CD4-positive, alpha-beta T cell (primary cell): ENCODE results near the gene AHCYL1. TPM values are rescaled to one million over a fixed set of nuclear protein-coding genes. Genes with fewer than 3 reads are reported as not detected.

ENCODE experiments used
- ATAC-seq: fragments of 200-7000 bp; cut with Tn5 transposase; one replicate; pipeline ENCODE4 v1.10.0; 2022; ENCODE audit warnings: mild to moderate bottlenecking; ENCODE audit not compliant: poor library complexity
- CTCF ChIA-PET: fragments of 350-600 bp; sonication (Branson Sonifier 250); formaldehyde crosslinking; loops from one replicate; lab custom pipeline; 2021; ENCODE audit warnings: antibody characterized with exemption, inconsistent platforms; lab: Charles Lee
- POLR2A ChIA-PET: fragments of 350-600 bp; sonication (Branson Sonifier 250); formaldehyde crosslinking; loops from one replicate; lab custom pipeline; 2021; ENCODE audit warnings: antibody characterized with exemption, inconsistent platforms; lab: Charles Lee
- DNase-seq, 14 experiments: peaks; one replicate each; pipeline ENCODE4 v3.0.0-alpha.2; 2013 to 2020; ENCODE audit warnings: mixed read lengths in 2 of 14
- H3K27ac ChIP-seq, 2 donors: one replicate each; pipeline versions ENCODE4 v1.5.1 to v1.7.0; 2013; ENCODE audit warnings: low read length in 2 of 2, low read depth in 1 of 2, mild to moderate bottlenecking in 1 of 2
- H3K27me3 ChIP-seq, 2 experiments: 1 replicate in 1 of 2; 2 replicates in 1 of 2; pipeline versions ENCODE4 v1.6.1 to v1.7.0; 2013; ENCODE audit warnings: low read length in 2 of 2, control low read depth in 1 of 2, mild to moderate bottlenecking in 1 of 2, moderate library complexity in 1 of 2; ENCODE audit not compliant: insufficient read depth in 2 of 2, control insufficient read depth in 1 of 2
- H3K36me3 ChIP-seq: one replicate; pipeline ENCODE4 v1.6.1; 2013; ENCODE audit warnings: low read length, control low read depth; ENCODE audit not compliant: insufficient read depth
- H3K4me1 ChIP-seq: one replicate; pipeline ENCODE4 v1.6.1; 2013; ENCODE audit warnings: low read length, control low read depth; ENCODE audit not compliant: insufficient read depth
- H3K4me3 ChIP-seq: one replicate; pipeline ENCODE4 v1.5.1; 2013; ENCODE audit warnings: mild to moderate bottlenecking, low read length, moderate library complexity
- H3K9me3 ChIP-seq, 2 experiments: 1 replicate in 1 of 2; 2 replicates in 1 of 2; pipeline versions ENCODE4 v1.6.1 to v1.7.0; 2013; ENCODE audit warnings: low read length in 2 of 2, mild to moderate bottlenecking in 2 of 2, control low read depth in 1 of 2, moderate library complexity in 1 of 2; ENCODE audit not compliant: control insufficient read depth in 1 of 2, insufficient read depth in 1 of 2
- H3K27ac Mint-ChIP-seq: one replicate; pipeline ENCODE4 v1.8.0; 2020; ENCODE audit warnings: mixed read lengths
- H3K27me3 Mint-ChIP-seq: one replicate; pipeline ENCODE4 v1.8.0; 2021; ENCODE audit warnings: mixed read lengths
- H3K36me3 Mint-ChIP-seq: one replicate; pipeline ENCODE4 v1.8.0; 2021; ENCODE audit warnings: low read depth, mixed read lengths
- H3K4me1 Mint-ChIP-seq: one replicate; pipeline ENCODE4 v1.8.0; 2021; ENCODE audit warnings: low read depth, mixed read lengths
- H3K4me3 Mint-ChIP-seq: one replicate; pipeline ENCODE4 v1.8.0; 2020; ENCODE audit warnings: mild to moderate bottlenecking, mixed read lengths
- H3K9me3 Mint-ChIP-seq: one replicate; pipeline ENCODE4 v1.8.0; 2020; ENCODE audit warnings: mixed read lengths
- CTCF ChIP-seq: fragments of 200-600 bp; IDR thresholded peaks from one replicate; pipeline ENCODE4 v1.8.0; 2022; ENCODE audit warnings: antibody characterized with exemption, mild to moderate bottlenecking
- intact Hi-C, 2 experiments: fragments of 100-400 bp; cut with DNase I in 1 of 2; cut with micrococcal nuclease in 1 of 2; formaldehyde crosslinking; loops; one replicate each; pipeline versions ENCODE4 v1.15.1 to v1.9.0; 2023 to 2025; cut with DNase I, micrococcal nuclease
- total RNA-seq, 174 experiments: library from RNA in 2 of 174; stranded (reverse) in 2 of 174; gene quantifications; one replicate each; pipeline ENCODE4 v1.2.3 and lab custom pipeline; 2021 to 2026

AHCYL1 gene
- total RNA-seq, 2 experiments from 2014 or later = 6.9 to 8.4 TPM

GRCh38 chr1:109959632-109959973 lies 25.0 kb upstream of the AHCYL1 start:
- Mint-ChIP-seq H3K9me3 (no peaks in the 10 kb centered on the region), H3K4me3 (no peak overlapping the region), H3K4me1 (no peaks in the 10 kb centered on the region), H3K27ac (no peak overlapping the region), H3K36me3 (no peaks in the 10 kb centered on the region), H3K27me3 (peaks cover 23% of the 10 kb centered on the region)
- peaks cover 0 to 8% of the 10 kb centered on the region in 2 experiments for H3K27me3 ChIP-seq
- H3K27ac ChIP-seq = no peak overlapping the region
- ATAC-seq (no peak), DNase-seq (no peak)
- ChIA-PET POLR2A (interaction anchor here (0.9 kb wide), 1 partner anchor 183 kb away, joined by 3 read pairs; no protein-coding TSS in a partner anchor), CTCF (interaction anchor here (1.1 kb wide), 1 partner anchor 25 kb away, joined by 3 read pairs; the partner anchor contains the start of gene AHCYL1)
- no peak overlapping the region for H3K4me3 ChIP-seq
- no peaks in the 10 kb centered on the region for H3K9me3 ChIP-seq
- no peaks in the 10 kb centered on the region for H3K4me1 ChIP-seq
- no peak for TF ChIP-seq CTCF
- H3K36me3 ChIP-seq = no peaks in the 10 kb centered on the region
- intact Hi-C loops = no loop called here

GRCh38 chr1:109959974-109960744 lies 24.4 kb upstream of the AHCYL1 start:
- no peaks in the 10 kb centered on the region for H3K4me1 Mint-ChIP-seq
- no peak for TF ChIP-seq CTCF

GRCh38 chr1:109960745-109961094 lies 23.8 kb upstream of the AHCYL1 start:
- Mint-ChIP-seq H3K27me3 (peaks cover 23% of the 10 kb centered on the region), H3K4me3 (no peak overlapping the region), H3K9me3 (peaks cover 6% of the 10 kb centered on the region), H3K36me3 (no peaks in the 10 kb centered on the region), H3K4me1 (no peaks in the 10 kb centered on the region), H3K27ac (no peak overlapping the region)
- H3K36me3 ChIP-seq = no peaks in the 10 kb centered on the region
- no peak for DNase-seq
- no peak overlapping the region for H3K4me3 ChIP-seq
- TF ChIP-seq CTCF = no peak
- H3K27ac ChIP-seq = no peak overlapping the region
- CTCF ChIA-PET = interaction anchor here (1.1 kb wide), 1 partner anchor 24 kb away, joined by 3 read pairs; the partner anchor contains the start of gene AHCYL1
- intact Hi-C loops = no loop called here
- no peak for ATAC-seq
- no peaks in the 10 kb centered on the region for H3K4me1 ChIP-seq
- no peaks in the 10 kb centered on the region for H3K9me3 ChIP-seq
- POLR2A ChIA-PET = no interaction called here
- peaks cover 0 to 8% of the 10 kb centered on the region in 2 experiments for H3K27me3 ChIP-seq

More at GRCh38 chr1:109959974-109960744, 24.4 kb upstream of the AHCYL1 start:
- POLR2A ChIA-PET = interaction anchor here (0.9 kb wide), 1 partner anchor 183 kb away, joined by 3 read pairs; no protein-coding TSS in a partner anchor
- Histone ChIP-seq H3K4me3 (no peak overlapping the region), H3K4me1 (no peaks in the 10 kb centered on the region), H3K27ac (no peak overlapping the region), H3K27me3 (peaks cover 0 to 8% of the 10 kb centered on the region in 2 experiments), H3K9me3 (no peaks in the 10 kb centered on the region), H3K36me3 (no peaks in the 10 kb centered on the region)
- Mint-ChIP-seq H3K27me3 (peaks cover 23% of the 10 kb centered on the region), H3K4me3 (no peak overlapping the region), H3K36me3 (no peaks in the 10 kb centered on the region), H3K9me3 (peaks cover 2% of the 10 kb centered on the region), H3K27ac (no peak overlapping the region)
- no peak for ATAC-seq
- CTCF ChIA-PET = interaction anchor here (1.1 kb wide), 1 partner anchor 25 kb away, joined by 3 read pairs; the partner anchor contains the start of gene AHCYL1
- no peak for DNase-seq
- intact Hi-C loops = no loop called here
